A549 (cell line): Measurements from ENCODE around the gene FYB1.

Source experiments
- CHD4 ChIP-seq: fragments of 200-600 bp; sonication (generic); IDR thresholded peaks from 2 replicates; pipeline ENCODE4 v1.6.1; 2016; ENCODE audit warnings: antibody characterized with exemption, mild to moderate bottlenecking, borderline replicate concordance
- EP300 ChIP-seq, 2 experiments: fragments of >200 bp; sonication (Bioruptor Twin); formaldehyde crosslinking; IDR thresholded peaks; 2 replicates in 1 of 2; 3 replicates in 1 of 2; pipeline ENCODE4 v1.6.1; 2016 to 2017
- ESRRA ChIP-seq: fragments of 150-350 bp; IDR thresholded peaks from 2 replicates; pipeline ENCODE4 v1.6.1; 2014; ENCODE audit warnings: mild to moderate bottlenecking, low read length, borderline replicate concordance
- JUNB ChIP-seq: fragments of >200 bp; sonication (Bioruptor Twin); formaldehyde crosslinking; IDR thresholded peaks from 2 replicates; pipeline ENCODE4 v1.6.1; 2016
- KDM1A ChIP-seq: fragments of 200-600 bp; sonication (generic); IDR thresholded peaks from 2 replicates; pipeline ENCODE4 v1.6.1; 2016; ENCODE audit warnings: low read depth, mild to moderate bottlenecking
- KDM5A ChIP-seq: fragments of 200-600 bp; sonication (generic); IDR thresholded peaks from 2 replicates; pipeline ENCODE4 v1.6.1; 2016; ENCODE audit warnings: antibody characterized with exemption, mild to moderate bottlenecking
- POLR2A ChIP-seq: IDR thresholded peaks from 2 replicates; pipeline ENCODE4 v1.6.1; 2012; ENCODE audit warnings: mild to moderate bottlenecking, low read length
- RAD21 ChIP-seq, 2 experiments: fragments of >200 bp in 1 of 2; sonication (Bioruptor Twin) in 1 of 2; formaldehyde crosslinking in 1 of 2; IDR thresholded peaks in 1 of 2; conservative IDR thresholded peaks in 1 of 2; 2 replicates in 1 of 2; 3 replicates in 1 of 2; pipeline ENCODE4 v1.6.1; 2012 to 2018; ENCODE audit warnings: inconsistent platforms in 1 of 2
- RARB ChIP-seq: fragments of 250-450 bp; sonication (Bioruptor Pico); IDR thresholded peaks from 2 replicates; pipeline ENCODE4 v1.8.0; 2021; ENCODE audit warnings: mild to moderate bottlenecking, moderate library complexity
- RCOR1 ChIP-seq: fragments of 150-350 bp; IDR thresholded peaks from 2 replicates; pipeline ENCODE4 v1.6.1; 2014; ENCODE audit warnings: antibody characterized with exemption, low read length, low read depth
- SMC3 ChIP-seq: fragments of >200 bp; sonication (Bioruptor Twin); formaldehyde crosslinking; IDR thresholded peaks from 3 replicates; pipeline ENCODE4 v1.6.1; 2018; ENCODE audit warnings: inconsistent platforms
- SREBF2 ChIP-seq: fragments of 450-650 bp; IDR thresholded peaks from 2 replicates; pipeline ENCODE4 v1.6.1; 2014; ENCODE audit warnings: mild to moderate bottlenecking, moderate library complexity
- TF ChIP-seq, protein P1 (sequence below): fragments of >200 bp; sonication (Bioruptor Twin); formaldehyde crosslinking; IDR thresholded peaks from 3 replicates; pipeline ENCODE4 v1.5.1; 2016
- TF ChIP-seq, protein P2 (sequence below): fragments of 200-600 bp; sonication (generic); IDR thresholded peaks from 2 replicates; pipeline ENCODE4 v1.6.1; 2016; ENCODE audit warnings: antibody characterized with exemption, mild to moderate bottlenecking, moderate library complexity

DNA sequence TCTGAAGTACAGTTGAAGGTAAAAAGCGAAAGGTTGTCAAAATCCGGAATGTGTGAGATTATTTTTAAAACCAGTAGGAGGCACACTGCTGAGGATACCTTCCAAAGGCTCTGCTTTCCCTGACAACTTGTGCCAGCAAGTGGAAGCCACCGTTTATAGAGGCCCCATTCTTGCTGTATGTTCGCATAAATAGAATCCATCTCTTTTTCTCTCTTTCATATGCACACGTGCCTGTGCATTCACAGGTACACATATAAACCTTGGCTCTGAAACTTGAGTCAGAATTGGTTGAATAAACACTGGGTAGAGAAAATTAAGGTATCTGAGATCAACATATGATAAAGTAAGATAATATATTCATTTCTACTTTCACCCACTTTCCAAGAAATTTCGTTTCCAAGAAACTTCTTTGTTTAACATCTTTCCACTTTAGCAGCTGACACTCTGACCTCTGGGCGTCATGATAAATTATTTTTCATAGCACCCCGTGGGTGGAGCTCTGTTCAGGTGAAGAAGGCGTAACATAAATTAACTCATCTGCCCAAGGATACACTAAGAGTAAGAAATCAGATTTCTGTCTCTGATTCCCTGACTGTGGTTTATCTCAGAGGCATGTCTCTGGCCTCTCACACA, 81.4 kb downstream of the FYB1 start:
- TF ChIP-seq, protein P1, sequence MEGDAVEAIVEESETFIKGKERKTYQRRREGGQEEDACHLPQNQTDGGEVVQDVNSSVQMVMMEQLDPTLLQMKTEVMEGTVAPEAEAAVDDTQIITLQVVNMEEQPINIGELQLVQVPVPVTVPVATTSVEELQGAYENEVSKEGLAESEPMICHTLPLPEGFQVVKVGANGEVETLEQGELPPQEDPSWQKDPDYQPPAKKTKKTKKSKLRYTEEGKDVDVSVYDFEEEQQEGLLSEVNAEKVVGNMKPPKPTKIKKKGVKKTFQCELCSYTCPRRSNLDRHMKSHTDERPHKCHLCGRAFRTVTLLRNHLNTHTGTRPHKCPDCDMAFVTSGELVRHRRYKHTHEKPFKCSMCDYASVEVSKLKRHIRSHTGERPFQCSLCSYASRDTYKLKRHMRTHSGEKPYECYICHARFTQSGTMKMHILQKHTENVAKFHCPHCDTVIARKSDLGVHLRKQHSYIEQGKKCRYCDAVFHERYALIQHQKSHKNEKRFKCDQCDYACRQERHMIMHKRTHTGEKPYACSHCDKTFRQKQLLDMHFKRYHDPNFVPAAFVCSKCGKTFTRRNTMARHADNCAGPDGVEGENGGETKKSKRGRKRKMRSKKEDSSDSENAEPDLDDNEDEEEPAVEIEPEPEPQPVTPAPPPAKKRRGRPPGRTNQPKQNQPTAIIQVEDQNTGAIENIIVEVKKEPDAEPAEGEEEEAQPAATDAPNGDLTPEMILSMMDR, result peak; percentile 55
- TF ChIP-seq SREBF2 (no peak), SMC3 (peak; percentile 38; the same call in 2 of the 3 replicates), POLR2A (no peak), CHD4 (no peak), KDM5A (no peak), KDM1A (no peak), RARB (CRISPR knock-in tag) (no peak), RAD21 (conservative IDR thresholded peaks at IDR 0.05 in 1 of 2, IDR thresholded peaks at IDR 0.05 in 1 of 2) (peak; percentile 43 to 46; a peak in 4 of 5 replicates), JUNB (no peak), ESRRA (no peak), RCOR1 (no peak), EP300 (IDR thresholded peaks at IDR 0.05) (no peak)
- TF ChIP-seq, protein P2, sequence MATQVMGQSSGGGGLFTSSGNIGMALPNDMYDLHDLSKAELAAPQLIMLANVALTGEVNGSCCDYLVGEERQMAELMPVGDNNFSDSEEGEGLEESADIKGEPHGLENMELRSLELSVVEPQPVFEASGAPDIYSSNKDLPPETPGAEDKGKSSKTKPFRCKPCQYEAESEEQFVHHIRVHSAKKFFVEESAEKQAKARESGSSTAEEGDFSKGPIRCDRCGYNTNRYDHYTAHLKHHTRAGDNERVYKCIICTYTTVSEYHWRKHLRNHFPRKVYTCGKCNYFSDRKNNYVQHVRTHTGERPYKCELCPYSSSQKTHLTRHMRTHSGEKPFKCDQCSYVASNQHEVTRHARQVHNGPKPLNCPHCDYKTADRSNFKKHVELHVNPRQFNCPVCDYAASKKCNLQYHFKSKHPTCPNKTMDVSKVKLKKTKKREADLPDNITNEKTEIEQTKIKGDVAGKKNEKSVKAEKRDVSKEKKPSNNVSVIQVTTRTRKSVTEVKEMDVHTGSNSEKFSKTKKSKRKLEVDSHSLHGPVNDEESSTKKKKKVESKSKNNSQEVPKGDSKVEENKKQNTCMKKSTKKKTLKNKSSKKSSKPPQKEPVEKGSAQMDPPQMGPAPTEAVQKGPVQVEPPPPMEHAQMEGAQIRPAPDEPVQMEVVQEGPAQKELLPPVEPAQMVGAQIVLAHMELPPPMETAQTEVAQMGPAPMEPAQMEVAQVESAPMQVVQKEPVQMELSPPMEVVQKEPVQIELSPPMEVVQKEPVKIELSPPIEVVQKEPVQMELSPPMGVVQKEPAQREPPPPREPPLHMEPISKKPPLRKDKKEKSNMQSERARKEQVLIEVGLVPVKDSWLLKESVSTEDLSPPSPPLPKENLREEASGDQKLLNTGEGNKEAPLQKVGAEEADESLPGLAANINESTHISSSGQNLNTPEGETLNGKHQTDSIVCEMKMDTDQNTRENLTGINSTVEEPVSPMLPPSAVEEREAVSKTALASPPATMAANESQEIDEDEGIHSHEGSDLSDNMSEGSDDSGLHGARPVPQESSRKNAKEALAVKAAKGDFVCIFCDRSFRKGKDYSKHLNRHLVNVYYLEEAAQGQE, result no peak
